ENCODE data around the gene SLX4IP. TPM values are rescaled to one million over a fixed set of nuclear protein-coding genes. Genes with fewer than 3 reads are reported as not detected.

SLX4IP gene
- total and polyA plus RNA-seq, 10 donors: 2.8 to 9.0 (median 5.1) TPM

- intact Hi-C loops (cut with DNase I; ENCODE audit: low total_unique reads): no loop called here
- H3K27ac ChIP-seq: peak overlapping the region in 7 of 8 donors; percentile 67 to 85 (median 72)
Measured at GRCh38 chr20:10505827-10506226, 70.7 kb downstream of the SLX4IP start.

GRCh38 chr20:10507052-10507451, 71.9 kb downstream of the SLX4IP start:
- 81 to 91% (median 85%) methylated on average over 4 of the region's 4 CpGs for whole genome bisulfite sequencing, 5 donors
- Histone ChIP-seq H3K4me1 (peaks cover 10 to 87% (median 38%) of the 10 kb centered on the region in 6 donors), H3K27me3 (replicated peaks in 1 of 7) (no peaks in the 10 kb centered on the region), H3K4me3 (no peak overlapping the region), H3K9me3 (no peaks in the 10 kb centered on the region), H3K36me3 (no peaks in the 10 kb centered on the region), H3K27ac (peak overlapping the region in 1 of 8 donors; percentile 85)
- TF ChIP-seq CTCF (IDR thresholded peaks at IDR 0.05 in 8 of 11, conservative IDR thresholded peaks at IDR 0.05 in 3 of 11) (no peak), POLR2A (IDR thresholded peaks at IDR 0.05) (no peak), POLR2AphosphoS5 (IDR thresholded peaks at IDR 0.05) (no peak)
- DNase-seq: no peak
- intact Hi-C loops (cut with DNase I; ENCODE audit: low total_unique reads): no loop called here

More at GRCh38 chr20:10505827-10506226, 70.7 kb downstream of the SLX4IP start:
- Histone ChIP-seq H3K27me3 (replicated peaks in 1 of 7) (no peaks in the 10 kb centered on the region), H3K36me3 (no peaks in the 10 kb centered on the region), H3K4me3 (no peak overlapping the region), H3K9me3 (no peaks in the 10 kb centered on the region), H3K4me1 (peaks cover under 1 to 87% (median 35%) of the 10 kb centered on the region in 6 donors)
- no peak for DNase-seq
- TF ChIP-seq CTCF (IDR thresholded peaks at IDR 0.05 in 8 of 11, conservative IDR thresholded peaks at IDR 0.05 in 3 of 11) (no peak), POLR2AphosphoS5 (IDR thresholded peaks at IDR 0.05) (no peak), POLR2A (IDR thresholded peaks at IDR 0.05) (no peak)
- 59 to 90% (median 72%) methylated on average over 2 of the region's 2 CpGs for WGBS, 5 donors

GRCh38 chr20:10508060-10508459, 73.0 kb downstream of the SLX4IP start:
- no peak overlapping the region for H3K4me3 ChIP-seq
- peaks cover 10 to 89% (median 38%) of the 10 kb centered on the region in 6 donors for H3K4me1 ChIP-seq
- no peak for TF ChIP-seq CTCF (IDR thresholded peaks at IDR 0.05 in 8 of 11, conservative IDR thresholded peaks at IDR 0.05 in 3 of 11)
- no peak for TF ChIP-seq POLR2A (IDR thresholded peaks at IDR 0.05)
- TF ChIP-seq POLR2AphosphoS5 (IDR thresholded peaks at IDR 0.05): no peak
- peak overlapping the region in 2 of 8 donors; percentile 32 to 87 for H3K27ac ChIP-seq
- no peak for DNase-seq
- H3K36me3 ChIP-seq: no peaks in the 10 kb centered on the region
- WGBS, 5 donors: 88 to 95% (median 91%) methylated on average over 3 to 4 of the region's 4 CpGs
- no peaks in the 10 kb centered on the region for H3K9me3 ChIP-seq
- no peaks in the 10 kb centered on the region for H3K27me3 ChIP-seq (replicated peaks in 1 of 7)
- intact Hi-C loops (cut with DNase I; ENCODE audit: low total_unique reads): no loop called here

- H3K36me3 ChIP-seq: no peaks in the 10 kb centered on the region
- TF ChIP-seq POLR2A (IDR thresholded peaks at IDR 0.05): no peak
- TF ChIP-seq CTCF (IDR thresholded peaks at IDR 0.05 in 8 of 11, conservative IDR thresholded peaks at IDR 0.05 in 3 of 11): no peak
- no peak for TF ChIP-seq POLR2AphosphoS5 (IDR thresholded peaks at IDR 0.05)
- H3K27me3 ChIP-seq (replicated peaks in 1 of 7): no peaks in the 10 kb centered on the region
- H3K27ac ChIP-seq: peak overlapping the region in 6 of 8 donors; percentile 16 to 87 (median 37)
- H3K4me1 ChIP-seq: peaks cover 10 to 95% (median 38%) of the 10 kb centered on the region in 6 donors
- DNase-seq: no peak
- H3K9me3 ChIP-seq: no peaks in the 10 kb centered on the region
- H3K4me3 ChIP-seq: no peak overlapping the region
- 41 to 64% (median 50%) methylated on average over 8 of the region's 8 CpGs for WGBS, 5 donors
- intact Hi-C loops (cut with DNase I; ENCODE audit: low total_unique reads): no loop called here
Measured at GRCh38 chr20:10508468-10509251, 73.6 kb downstream of the SLX4IP start.
